B cell (primary cell): ENCODE results near the gene FAM120B. TPM values are rescaled to one million over a fixed set of nuclear protein-coding genes. Genes with fewer than 3 reads are reported as not detected.
A peak's percentile ranks its signal among the peaks of the same experiment; 100 is the strongest.

Experiments used
- ATAC-seq: fragments of 200-7000 bp; cut with Tn5 transposase; one replicate; pipeline ENCODE4 v1.10.0; 2021; ENCODE audit warnings: low read depth, mild to moderate bottlenecking, moderate number of reproducible peaks, moderate library complexity
- CTCF ChIA-PET: fragments of 350-600 bp; sonication (Branson Sonifier 250); formaldehyde crosslinking; loops from one replicate; lab custom pipeline; 2021; ENCODE audit warnings: antibody characterized with exemption, inconsistent platforms; lab: Charles Lee
- POLR2A ChIA-PET: fragments of 350-600 bp; sonication (Branson Sonifier 250); formaldehyde crosslinking; loops from one replicate; lab custom pipeline; 2021; ENCODE audit warnings: antibody characterized with exemption; lab: Charles Lee
- DNase-seq: peaks from one replicate; pipeline ENCODE4 v3.0.0; 2013
- H2AFZ ChIP-seq: 2 replicates; pipeline ENCODE4 v1.6.1; 2012; ENCODE audit warnings: mild to moderate bottlenecking, low read depth, low read length; ENCODE audit not compliant: insufficient read depth, poor library complexity, severe bottlenecking
- H3K27ac ChIP-seq, 2 donors: 1 replicate in 1 of 2; 2 replicates in 1 of 2; pipeline ENCODE4 v1.5.1; 2012 to 2013; ENCODE audit warnings: low read length in 2 of 2, mild to moderate bottlenecking in 2 of 2, moderate library complexity in 1 of 2
- H3K27me3 ChIP-seq, 4 experiments: fragments of 200-600 bp in 1 of 4; sonication (generic) in 1 of 4; replicated peaks in 1 of 4; 1 replicate in 2 of 4; 2 replicates in 2 of 4; pipeline versions ENCODE4 v1.6.1 to v1.7.0; 2013 to 2016; ENCODE audit warnings: low read length in 3 of 4, mild to moderate bottlenecking in 2 of 4, mixed read lengths in 1 of 4, moderate library complexity in 1 of 4; ENCODE audit not compliant: insufficient read depth in 4 of 4, control insufficient read depth in 3 of 4; ENCODE audit errors: control extremely low read depth in 1 of 4
- H3K36me3 ChIP-seq, 2 experiments: replicated peaks in 1 of 2; 1 replicate in 1 of 2; 2 replicates in 1 of 2; pipeline versions ENCODE4 v1.6.1 to v1.7.1; 2013; ENCODE audit warnings: low read length in 1 of 2; ENCODE audit not compliant: insufficient read depth in 2 of 2, control insufficient read depth in 1 of 2; ENCODE audit errors: control extremely low read depth in 1 of 2, extremely low read depth in 1 of 2
- H3K4me1 ChIP-seq, 2 donors: fragments of 200-600 bp in 1 of 2; sonication (generic) in 1 of 2; 1 replicate in 1 of 2; 2 replicates in 1 of 2; pipeline versions ENCODE4 v1.5.1 to v1.6.1; 2013 to 2017; ENCODE audit warnings: low read length in 2 of 2; ENCODE audit not compliant: control insufficient read depth in 2 of 2, insufficient read depth in 2 of 2
- H3K4me2 ChIP-seq: replicated peaks from 2 replicates; pipeline ENCODE3; 2012; ENCODE audit warnings: mild to moderate bottlenecking, low read depth, low read length; ENCODE audit not compliant: poor library complexity, severe bottlenecking
- H3K4me3 ChIP-seq, 5 experiments: fragments of 200-600 bp in 1 of 5; sonication (generic) in 1 of 5; 1 replicate in 3 of 5; 2 replicates in 2 of 5; pipeline versions ENCODE4 v1.5.1 to v1.7.0; 2011 to 2016; ENCODE audit warnings: low read length in 4 of 5, mild to moderate bottlenecking in 4 of 5, low read depth in 2 of 5, control low read depth in 1 of 5, moderate library complexity in 1 of 5; ENCODE audit not compliant: insufficient read depth in 1 of 5; ENCODE audit errors: control extremely low read depth in 1 of 5, extremely low read depth in 1 of 5
- H3K79me2 ChIP-seq: fragments of 200-600 bp; sonication (generic); one replicate; pipeline ENCODE4 v1.6.0; 2016; ENCODE audit warnings: low read length; ENCODE audit not compliant: control insufficient read depth, insufficient read depth
- H3K9ac ChIP-seq: fragments of 200-600 bp; sonication (generic); 2 replicates; pipeline ENCODE4 v1.6.1; 2017; ENCODE audit warnings: mild to moderate bottlenecking, low read length, moderate library complexity
- H3K9me3 ChIP-seq, 3 donors: one replicate each; pipeline versions ENCODE4 v1.6.1 to v1.7.1; 2013; ENCODE audit warnings: low read length in 2 of 3; ENCODE audit not compliant: control insufficient read depth in 2 of 3, insufficient read depth in 1 of 3; ENCODE audit errors: control extremely low read depth in 1 of 3
- H4K20me1 ChIP-seq: 2 replicates; pipeline ENCODE4 v1.6.0; 2012; ENCODE audit warnings: mild to moderate bottlenecking, low read length; ENCODE audit not compliant: insufficient read depth, control insufficient read depth, poor library complexity, severe bottlenecking
- H3K27ac Mint-ChIP-seq: one replicate; pipeline ENCODE4 v1.8.0; 2021; ENCODE audit warnings: mixed read lengths
- H3K27me3 Mint-ChIP-seq: one replicate; pipeline ENCODE4 v1.8.0; 2021; ENCODE audit warnings: mixed read lengths
- H3K4me1 Mint-ChIP-seq: one replicate; pipeline ENCODE4 v1.8.0; 2021; ENCODE audit warnings: mixed read lengths
- H3K4me3 Mint-ChIP-seq: one replicate; pipeline ENCODE4 v1.8.0; 2021; ENCODE audit warnings: mixed read lengths
- H3K9me3 Mint-ChIP-seq: one replicate; pipeline ENCODE4 v1.8.0; 2022; ENCODE audit warnings: mixed read lengths; ENCODE audit not compliant: insufficient read depth
- EZH2 ChIP-seq: IDR thresholded peaks from 2 replicates; pipeline ENCODE4 v1.6.1; 2012; ENCODE audit warnings: borderline replicate concordance, low read depth, mild to moderate bottlenecking, moderate library complexity, low read length; ENCODE audit not compliant: insufficient read depth, poor library complexity, severe bottlenecking
- WGBS: methylation state at CpG from one replicate; pipeline ENCODE4 v1.1.5; 2013; ENCODE audit warnings: missing lambda C conversion rate; ENCODE audit not compliant: insufficient coverage; 5-methylcytosine and 5-hydroxymethylcytosine counted together
- intact Hi-C: fragments of 100-400 bp; cut with micrococcal nuclease; formaldehyde crosslinking; loops from one replicate; pipeline ENCODE4 v1.10.0; 2022
- polyA plus RNA-seq: library from polyadenylated mRNA; depleted of rRNA; stranded (reverse); fragments of >200 nt; gene quantifications from 2 replicates; pipeline ENCODE4 v1.2.3, GENCODE V29; 2012
- total RNA-seq, 2 donors: library from RNA; stranded (reverse); fragments of 120-200 nt in 1 of 2; gene quantifications; 1 replicate in 1 of 2; 2 replicates in 1 of 2; pipeline versions ENCODE4 v1.2.3 to v1.2.4, GENCODE V29; 2013 to 2022
- TF ChIP-seq, protein P1 (sequence below): fragments of 200-600 bp; IDR thresholded peaks from one replicate; pipeline ENCODE4 v1.8.0; 2022; ENCODE audit warnings: antibody characterized with exemption, mild to moderate bottlenecking

FAM120B gene
- total and polyA plus RNA-seq, 2 donors (not counting 1 experiment from before 2014, with no cell fraction given): 12.5 to 51.7 TPM

- H4K20me1 ChIP-seq: peaks cover 11% of the 10 kb centered on the region
- no peaks in the 10 kb centered on the region for H3K79me2 ChIP-seq
- no peak for ATAC-seq
- ChIA-PET POLR2A (interaction anchor here (1.3 kb wide), 1 partner anchor 11 kb away, joined by 3 read pairs; the partner anchor contains the start of gene FAM120B), CTCF (interaction anchor here (1.6 to 1.8 kb wide), 3 partner anchors 17 to 505 kb away, joined by 3 to 6 read pairs (median 6); no protein-coding TSS in a partner anchor)
- intact Hi-C loops: loop anchor here (1.0 to 10.0 kb wide), 4 partner anchors 11 to 570 kb away; partner anchors contain the start of genes FAM120B and PHF10
- no peaks in the 10 kb centered on the region for H3K36me3 ChIP-seq
- H3K4me1 ChIP-seq: peaks cover 48 to 69% of the 10 kb centered on the region in 2 donors
- peak overlapping the region; percentile 63 for H3K9ac ChIP-seq
- Mint-ChIP-seq H3K4me3 (peak overlapping the region; percentile 83), H3K9me3 (no peaks in the 10 kb centered on the region), H3K4me1 (peaks cover 44% of the 10 kb centered on the region), H3K27me3 (peaks cover 63% of the 10 kb centered on the region), H3K27ac (peak overlapping the region; percentile 65)
- peak; percentile 17 for TF ChIP-seq EZH2
- TF ChIP-seq, protein P1, sequence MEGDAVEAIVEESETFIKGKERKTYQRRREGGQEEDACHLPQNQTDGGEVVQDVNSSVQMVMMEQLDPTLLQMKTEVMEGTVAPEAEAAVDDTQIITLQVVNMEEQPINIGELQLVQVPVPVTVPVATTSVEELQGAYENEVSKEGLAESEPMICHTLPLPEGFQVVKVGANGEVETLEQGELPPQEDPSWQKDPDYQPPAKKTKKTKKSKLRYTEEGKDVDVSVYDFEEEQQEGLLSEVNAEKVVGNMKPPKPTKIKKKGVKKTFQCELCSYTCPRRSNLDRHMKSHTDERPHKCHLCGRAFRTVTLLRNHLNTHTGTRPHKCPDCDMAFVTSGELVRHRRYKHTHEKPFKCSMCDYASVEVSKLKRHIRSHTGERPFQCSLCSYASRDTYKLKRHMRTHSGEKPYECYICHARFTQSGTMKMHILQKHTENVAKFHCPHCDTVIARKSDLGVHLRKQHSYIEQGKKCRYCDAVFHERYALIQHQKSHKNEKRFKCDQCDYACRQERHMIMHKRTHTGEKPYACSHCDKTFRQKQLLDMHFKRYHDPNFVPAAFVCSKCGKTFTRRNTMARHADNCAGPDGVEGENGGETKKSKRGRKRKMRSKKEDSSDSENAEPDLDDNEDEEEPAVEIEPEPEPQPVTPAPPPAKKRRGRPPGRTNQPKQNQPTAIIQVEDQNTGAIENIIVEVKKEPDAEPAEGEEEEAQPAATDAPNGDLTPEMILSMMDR: no peak
- peaks cover 0 to 83% (median 57%) of the 10 kb centered on the region in 4 experiments for H3K27me3 ChIP-seq
- peak overlapping the region; percentile 91 for H2AFZ ChIP-seq
- 4% methylated on average over 26 of the region's 30 CpGs for WGBS
- peak overlapping the region; percentile 98 for H3K4me2 ChIP-seq
- peak; percentile 66 for DNase-seq
- peaks cover 0 to 7% (median 0%) of the 10 kb centered on the region in 3 donors for H3K9me3 ChIP-seq
- no peak overlapping the region for H3K27ac ChIP-seq
- peak overlapping the region in 3 of 5 experiments; percentile 49 to 70 (median 56) for H3K4me3 ChIP-seq
Measured at GRCh38 chr6:170294813-170295509, 11.6 kb upstream of the FAM120B start.
